Measurements from ENCODE around the gene ABHD11. TPM values are rescaled to one million over a fixed set of nuclear protein-coding genes. Genes with fewer than 3 reads are reported as not detected.

The ABHD11 gene
- total RNA-seq, 2 experiments from 2014 or later, result 8.5 to 11.5 TPM

GRCh38 chr7:73734619-73735527 is 3.7 kb downstream of the ABHD11 start:
- H3K4me1 ChIP-seq (ENCODE audit: insufficient read depth, low read length), result peaks cover 29% of the 10 kb centered on the region
- peak; percentile 85 for TF ChIP-seq CTCF (IDR thresholded peaks at IDR 0.05)
- peaks cover 0 to 5% of the 10 kb centered on the region in 2 experiments for H3K9me3 ChIP-seq (ENCODE audit: control insufficient read depth in 1 of 2, insufficient read depth in 1 of 2, low read length in 2 of 2)
- ChIA-PET CTCF (interaction anchor here (0.6 to 2.5 kb wide), 25 partner anchors 9 to 230 kb away, joined by 3 to 49 read pairs (median 4); partner anchors contain the start of genes BAZ1B, STX1A, TBL2 and VPS37D), POLR2A (interaction anchor here (0.5 to 0.8 kb wide), 3 partner anchors 128 to 178 kb away, joined by 3 to 5 read pairs (median 3); partner anchors contain the start of gene BCL7B)
- H3K27me3 ChIP-seq (ENCODE audit: control insufficient read depth in 1 of 2, insufficient read depth in 2 of 2, low read length in 2 of 2), result no peaks in the 10 kb centered on the region
- Mint-ChIP-seq H3K4me1 (ENCODE audit: low read depth) (peaks cover 17% of the 10 kb centered on the region), H3K4me3 (peak overlapping the region; percentile 65), H3K36me3 (ENCODE audit: low read depth) (peaks cover 4% of the 10 kb centered on the region), H3K27me3 (no peaks in the 10 kb centered on the region), H3K9me3 (no peaks in the 10 kb centered on the region), H3K27ac (peak overlapping the region; percentile 0)
- no peak overlapping the region for H3K4me3 ChIP-seq (ENCODE audit: low read length)
- H3K36me3 ChIP-seq (ENCODE audit: insufficient read depth, low read length), result peaks cover 13% of the 10 kb centered on the region
- DNase-seq (peak; percentile 71 to 91 (median 78)), ATAC-seq (ENCODE audit: poor library complexity) (peak; percentile 47)
- H3K27ac ChIP-seq (ENCODE audit: low read depth in 1 of 2, low read length in 2 of 2), result peak overlapping the region in 1 of 2 donors; percentile 44
- intact Hi-C loops (cut with DNase I, micrococcal nuclease), result loop anchor here (2.0 to 10.0 kb wide), 7 partner anchors 68 to 910 kb away; partner anchors contain the start of genes EIF4H (in 1 of the 2), LIMK1 (in 1 of the 2), TYW1B (in 1 of the 2) and VPS37D (in 1 of the 2)

- CTCF ChIA-PET, result interaction anchor here (3.3 kb wide), 1 partner anchor 125 kb away, joined by 13 read pairs; no protein-coding TSS in a partner anchor
- Histone ChIP-seq H3K36me3 (ENCODE audit: insufficient read depth, low read length) (peaks cover 13% of the 10 kb centered on the region), H3K4me3 (ENCODE audit: low read length) (no peak overlapping the region), H3K4me1 (ENCODE audit: insufficient read depth, low read length) (peaks cover 11% of the 10 kb centered on the region), H3K9me3 (ENCODE audit: control insufficient read depth in 1 of 2, insufficient read depth in 1 of 2, low read length in 2 of 2) (peaks cover 0 to 5% of the 10 kb centered on the region in 2 experiments), H3K27me3 (ENCODE audit: control insufficient read depth in 1 of 2, insufficient read depth in 2 of 2, low read length in 2 of 2) (peaks cover 0 to 2% of the 10 kb centered on the region in 2 experiments), H3K27ac (ENCODE audit: low read depth in 1 of 2, low read length in 2 of 2) (no peak overlapping the region)
- Mint-ChIP-seq H3K27me3 (peaks cover 5% of the 10 kb centered on the region), H3K4me1 (ENCODE audit: low read depth) (peaks cover 6% of the 10 kb centered on the region), H3K4me3 (no peak overlapping the region), H3K27ac (no peak overlapping the region), H3K9me3 (no peaks in the 10 kb centered on the region), H3K36me3 (ENCODE audit: low read depth) (peaks cover 4% of the 10 kb centered on the region)
- intact Hi-C loops (cut with DNase I, micrococcal nuclease), result loop anchor here in 1 of 2 experiments (10.0 kb wide), 3 partner anchors 352 to 908 kb away; partner anchors contain the start of genes EIF4H, LIMK1 and TYW1B
- DNase-seq, result no peak
- no peak for TF ChIP-seq CTCF (IDR thresholded peaks at IDR 0.05)
- POLR2A ChIA-PET, result no interaction called here
- no peak for ATAC-seq (ENCODE audit: poor library complexity)
Observed at GRCh38 chr7:73732397-73732796, 6.2 kb downstream of the ABHD11 start.

GRCh38 chr7:73730485-73730884 is 8.1 kb downstream of the ABHD11 start:
- H3K27ac Mint-ChIP-seq, result no peak overlapping the region
- Histone ChIP-seq H3K9me3 (ENCODE audit: control insufficient read depth in 1 of 2, insufficient read depth in 1 of 2, low read length in 2 of 2) (peaks cover 0 to 5% of the 10 kb centered on the region in 2 experiments), H3K4me3 (ENCODE audit: low read length) (no peak overlapping the region), H3K4me1 (ENCODE audit: insufficient read depth, low read length) (peaks cover 14% of the 10 kb centered on the region), H3K27me3 (ENCODE audit: control insufficient read depth in 1 of 2, insufficient read depth in 2 of 2, low read length in 2 of 2) (peaks cover 6 to 11% of the 10 kb centered on the region in 2 experiments), H3K27ac (ENCODE audit: low read depth in 1 of 2, low read length in 2 of 2) (no peak overlapping the region), H3K36me3 (ENCODE audit: insufficient read depth, low read length) (peaks cover under 1% of the 10 kb centered on the region)
- POLR2A ChIA-PET, result no interaction called here
- no peaks in the 10 kb centered on the region for H3K9me3 Mint-ChIP-seq
- CTCF ChIA-PET, result interaction anchor here (3.3 kb wide), 1 partner anchor 123 kb away, joined by 13 read pairs; no protein-coding TSS in a partner anchor
- intact Hi-C loops (cut with DNase I, micrococcal nuclease), result loop anchor here in 1 of 2 experiments (10.0 kb wide), 3 partner anchors 354 to 906 kb away; partner anchors contain the start of genes EIF4H, LIMK1 and TYW1B
- DNase-seq (no peak), ATAC-seq (ENCODE audit: poor library complexity) (no peak)
- H3K4me3 Mint-ChIP-seq, result no peak overlapping the region
- peaks cover 6% of the 10 kb centered on the region for H3K4me1 Mint-ChIP-seq (ENCODE audit: low read depth)
- peaks cover 5% of the 10 kb centered on the region for H3K27me3 Mint-ChIP-seq
- no peaks in the 10 kb centered on the region for H3K36me3 Mint-ChIP-seq (ENCODE audit: low read depth)
- TF ChIP-seq CTCF (IDR thresholded peaks at IDR 0.05), result no peak
